Lower leg skin (tissue), 4 donors: ENCODE measurements around the gene IL1A. TPM values are rescaled to one million over a fixed set of nuclear protein-coding genes. Genes with fewer than 3 reads are reported as not detected.
A peak's percentile ranks its signal among the peaks of the same experiment; 100 is the strongest.

Source experiments
- DNase-seq, 2 donors: peaks; one replicate each; pipeline ENCODE4 v3.0.0-alpha.2; 2019; ENCODE audit warnings: low spot score in 2 of 2
- H3K4me3 ChIP-seq: fragments of 200-600 bp; sonication (generic); 2 replicates; pipeline ENCODE4 v1.5.1; 2017; ENCODE audit warnings: mild to moderate bottlenecking, low read depth; ENCODE audit not compliant: poor library complexity, severe bottlenecking
- POLR2A ChIP-seq, 2 donors: fragments of 450-650 bp; IDR thresholded peaks; one replicate each; pipeline ENCODE4 v1.6.1; 2016 to 2017; ENCODE audit warnings: antibody characterized with exemption in 2 of 2, mild to moderate bottlenecking in 1 of 2, moderate library complexity in 1 of 2
- WGBS, 2 donors: methylation state at CpG; one replicate each; pipeline ENCODE4 v1.1.5; 2018; 5-methylcytosine and 5-hydroxymethylcytosine counted together
- intact Hi-C: fragments of 100-400 bp; cut with DNase I; formaldehyde crosslinking; loops from one replicate; pipeline ENCODE4 v1.15.0; 2023; ENCODE audit warnings: low total_unique reads
- total RNA-seq, 4 donors: library from RNA; depleted of rRNA; stranded (reverse); fragments of >200 nt; gene quantifications; one replicate each; pipeline ENCODE4 v1.1.0, GENCODE V29; 2016
- TF ChIP-seq, protein P1 (sequence below), 3 donors: fragments of 450-650 bp; IDR thresholded peaks; one replicate each; pipeline ENCODE4 v1.5.1; 2016; ENCODE audit warnings: antibody characterized with exemption in 3 of 3, mild to moderate bottlenecking in 3 of 3, moderate library complexity in 2 of 3

IL1A gene
- total RNA-seq, 4 donors from 2014 or later, result 0.53 to 5.3 (median 0.84) TPM

- H3K4me3 ChIP-seq, result no peak overlapping the region
- intact Hi-C loops, result no loop called here
- 68 to 77% methylated on average over 6 of the region's 6 CpGs for WGBS, 2 donors
- no peak for DNase-seq
- TF ChIP-seq POLR2A (IDR thresholded peaks at IDR 0.05), result no peak
- TF ChIP-seq, protein P1, sequence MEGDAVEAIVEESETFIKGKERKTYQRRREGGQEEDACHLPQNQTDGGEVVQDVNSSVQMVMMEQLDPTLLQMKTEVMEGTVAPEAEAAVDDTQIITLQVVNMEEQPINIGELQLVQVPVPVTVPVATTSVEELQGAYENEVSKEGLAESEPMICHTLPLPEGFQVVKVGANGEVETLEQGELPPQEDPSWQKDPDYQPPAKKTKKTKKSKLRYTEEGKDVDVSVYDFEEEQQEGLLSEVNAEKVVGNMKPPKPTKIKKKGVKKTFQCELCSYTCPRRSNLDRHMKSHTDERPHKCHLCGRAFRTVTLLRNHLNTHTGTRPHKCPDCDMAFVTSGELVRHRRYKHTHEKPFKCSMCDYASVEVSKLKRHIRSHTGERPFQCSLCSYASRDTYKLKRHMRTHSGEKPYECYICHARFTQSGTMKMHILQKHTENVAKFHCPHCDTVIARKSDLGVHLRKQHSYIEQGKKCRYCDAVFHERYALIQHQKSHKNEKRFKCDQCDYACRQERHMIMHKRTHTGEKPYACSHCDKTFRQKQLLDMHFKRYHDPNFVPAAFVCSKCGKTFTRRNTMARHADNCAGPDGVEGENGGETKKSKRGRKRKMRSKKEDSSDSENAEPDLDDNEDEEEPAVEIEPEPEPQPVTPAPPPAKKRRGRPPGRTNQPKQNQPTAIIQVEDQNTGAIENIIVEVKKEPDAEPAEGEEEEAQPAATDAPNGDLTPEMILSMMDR (IDR thresholded peaks at IDR 0.05), result no peak
Observed at GRCh38 chr2:112767693-112768330, 16.5 kb downstream of the IL1A start.

GRCh38 chr2:112765251-112765650, 19.0 kb downstream of the IL1A start:
- intact Hi-C loops, result no loop called here
- TF ChIP-seq POLR2A (IDR thresholded peaks at IDR 0.05), result no peak
- TF ChIP-seq, protein P1 (IDR thresholded peaks at IDR 0.05), result no peak
- 47 to 52% methylated on average over 4 of the region's 4 CpGs for WGBS, 2 donors

DNA sequence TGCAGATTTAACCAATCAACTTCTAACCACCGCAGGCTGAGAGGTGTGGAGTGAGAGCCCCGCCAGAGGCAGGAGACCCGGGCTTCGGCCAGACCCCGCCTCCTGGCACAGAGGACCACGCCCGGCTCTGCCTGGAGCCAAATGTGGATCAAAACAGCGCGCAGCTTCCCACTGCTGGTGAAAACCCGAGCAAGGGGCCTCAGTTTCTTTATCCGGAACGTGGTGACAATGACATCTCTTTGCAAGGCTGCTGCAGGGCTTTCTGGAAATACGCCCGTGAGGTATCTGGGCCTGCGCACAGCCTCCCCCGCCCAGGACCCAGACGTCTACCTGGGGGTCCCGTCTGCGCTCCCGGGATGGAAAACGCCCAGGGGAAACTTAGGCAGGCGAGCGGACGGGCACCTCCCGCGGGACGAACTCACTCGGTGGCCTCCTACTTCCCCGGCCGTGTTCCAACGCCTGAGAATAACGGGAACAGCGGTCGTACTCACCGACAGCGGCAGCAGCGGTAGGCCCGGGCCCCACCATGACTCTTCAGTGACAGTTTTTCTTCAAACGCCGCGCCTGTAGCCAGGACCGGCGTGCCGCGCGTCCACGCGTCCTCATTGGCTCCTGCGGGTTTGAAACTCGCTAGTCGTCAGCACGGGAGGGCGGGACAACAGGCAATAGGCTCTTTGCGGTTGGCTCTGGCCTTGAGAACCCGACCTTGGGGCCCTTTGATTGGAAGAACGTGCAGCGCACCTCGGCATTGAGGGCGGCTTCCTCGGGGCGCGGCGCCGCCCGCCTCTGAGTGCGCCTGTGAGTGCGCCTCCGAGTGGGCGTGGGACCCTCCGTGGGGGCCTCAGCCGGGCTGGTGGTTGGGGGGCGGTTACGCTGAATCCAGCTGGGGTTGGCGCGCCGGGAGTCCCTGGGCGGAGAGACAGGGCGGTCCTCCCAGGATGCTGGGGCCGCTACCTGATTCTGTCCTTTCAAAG, 19.9 kb downstream of the IL1A start, which contains the start of gene CKAP2L:
Gene CKAP2L, minus strand, starts transcription at position 539 of the 974 bp plus-strand sequence. Its CDS starts 11 bp downstream, at position 528.
- 1% methylated on average over 20 to 37 of the region's 79 CpGs for WGBS, 2 donors
- DNase-seq, result peak; percentile 95 to 98
- no peak for TF ChIP-seq POLR2A (IDR thresholded peaks at IDR 0.05)
- TF ChIP-seq, protein P1 (IDR thresholded peaks at IDR 0.05), result no peak
- intact Hi-C loops, result no loop called here
- H3K4me3 ChIP-seq, result peak within 1 kb of the TSS; percentile 73

More at GRCh38 chr2:112765251-112765650, 19.0 kb downstream of the IL1A start:
- DNase-seq, result no peak
- peak overlapping the region; percentile 73 for H3K4me3 ChIP-seq

DNA sequence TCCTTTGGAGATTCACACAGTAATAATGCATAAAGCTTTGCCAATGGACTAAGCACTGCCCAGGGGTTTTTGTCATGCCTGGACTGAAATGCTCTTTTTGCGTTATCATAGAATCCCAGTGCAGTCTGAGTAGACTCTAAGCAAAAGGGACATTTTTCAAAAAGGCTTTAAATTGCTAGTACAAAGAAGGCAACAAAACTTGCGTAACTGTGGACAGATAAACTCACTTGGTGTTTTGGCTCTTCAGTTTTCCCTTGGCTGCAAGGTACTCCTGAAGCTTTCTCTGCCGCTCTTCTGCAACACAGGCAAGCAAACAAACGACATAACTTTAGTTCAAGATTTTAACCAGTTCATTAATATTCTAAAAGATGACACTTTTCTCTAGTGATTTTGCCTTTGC, 22.0 kb downstream of the IL1A start:
- TF ChIP-seq, protein P1 (IDR thresholded peaks at IDR 0.05), result no peak
- TF ChIP-seq POLR2A (IDR thresholded peaks at IDR 0.05), result no peak
- no peak overlapping the region for H3K4me3 ChIP-seq
- intact Hi-C loops, result no loop called here
- no peak for DNase-seq
- WGBS, 2 donors, result 95 to 96% methylated on average over 4 of the region's 4 CpGs

GRCh38 chr2:112760149-112760548, 24.1 kb downstream of the IL1A start:
- TF ChIP-seq, protein P1 (IDR thresholded peaks at IDR 0.05), result no peak
- no peak for TF ChIP-seq POLR2A (IDR thresholded peaks at IDR 0.05)
- no peak for DNase-seq
- WGBS, 2 donors, result 88 to 92% methylated on average over 1 of the region's 1 CpG
- intact Hi-C loops, result no loop called here
- H3K4me3 ChIP-seq, result no peak overlapping the region
